GM20000 (cell line): ENCODE data around the gene SLC22A12.

Experiments used
- DNase-seq: peaks from one replicate; pipeline ENCODE4 v3.0.0; 2012; ENCODE audit warnings: low spot score
- CTCF ChIP-seq: IDR thresholded peaks from 2 replicates; pipeline ENCODE4 v1.5.1; 2012; ENCODE audit warnings: mild to moderate bottlenecking, control low read depth; ENCODE audit errors: extremely low read depth, missing control alignments

SLC22A12 gene

GRCh38 chr11:64608636-64609035, 17.6 kb downstream of the SLC22A12 start:
- no peak for DNase-seq
- TF ChIP-seq CTCF, result no peak

- no peak for TF ChIP-seq CTCF
- DNase-seq, result no peak
Measured at GRCh38 chr11:64609436-64610047, 18.5 kb downstream of the SLC22A12 start.

GRCh38 chr11:64610596-64610995, 19.6 kb downstream of the SLC22A12 start:
- TF ChIP-seq CTCF, result no peak
- no peak for DNase-seq

- DNase-seq, result no peak
- no peak for TF ChIP-seq CTCF
Measured at GRCh38 chr11:64611176-64611575, 20.2 kb downstream of the SLC22A12 start.

GRCh38 chr11:64611869-64612646, 21.0 kb downstream of the SLC22A12 start:
- TF ChIP-seq CTCF, result no peak
- no peak for DNase-seq

GRCh38 chr11:64613648-64614047, 22.6 kb downstream of the SLC22A12 start:
- TF ChIP-seq CTCF, result no peak
- DNase-seq, result no peak

- no peak for TF ChIP-seq CTCF
- DNase-seq, result no peak
Measured at GRCh38 chr11:64614917-64615316, 23.9 kb downstream of the SLC22A12 start.
